HL-60 (cell line): ENCODE measurements around the gene STMP1.

Experiments used
- CTCF ChIP-seq: IDR thresholded peaks from one replicate; pipeline ENCODE4 v1.5.1; 2011; ENCODE audit warnings: low read length, control low read depth, inconsistent platforms; ENCODE audit not compliant: insufficient read depth
- REST ChIP-seq: IDR thresholded peaks from 2 replicates; pipeline ENCODE4 v1.6.1; 2012; ENCODE audit warnings: low read depth; ENCODE audit not compliant: insufficient replicate concordance

GRCh38 chr7:135719688-135720087 is 57.4 kb downstream of the STMP1 start:
- TF ChIP-seq CTCF (no peak), REST (no peak)
